ENCODE results near the gene CRB2.

The CRB2 gene

GRCh38 chr9:123341816-123342215, 14.2 kb upstream of the CRB2 start:
- TF ChIP-seq CTCF (IDR thresholded peaks at IDR 0.05): no peak
- Histone ChIP-seq H3K27ac (no peak overlapping the region), H3K4me3 (no peak overlapping the region)
- DNase-seq (ENCODE audit: low spot score): no peak

- TF ChIP-seq CTCF (IDR thresholded peaks at IDR 0.05): no peak
- no peak overlapping the region for H3K27ac ChIP-seq
- no peak for DNase-seq (ENCODE audit: low spot score)
Measured at GRCh38 chr9:123342247-123342646, 13.8 kb upstream of the CRB2 start.

GRCh38 chr9:123343443-123344191, 12.4 kb upstream of the CRB2 start:
- no peak for TF ChIP-seq CTCF (IDR thresholded peaks at IDR 0.05)
- H3K4me3 ChIP-seq: no peak overlapping the region
- H3K27ac ChIP-seq: no peak overlapping the region
- no peak for DNase-seq (ENCODE audit: low spot score)

More at GRCh38 chr9:123342247-123342646, 13.8 kb upstream of the CRB2 start:
- H3K4me3 ChIP-seq: no peak overlapping the region

- no peak for DNase-seq (ENCODE audit: low spot score)
- TF ChIP-seq CTCF (IDR thresholded peaks at IDR 0.05): no peak
- no peak overlapping the region for H3K27ac ChIP-seq
- H3K4me3 ChIP-seq: no peak overlapping the region
Measured at GRCh38 chr9:123344192-123344949, 11.6 kb upstream of the CRB2 start.

- no peak for TF ChIP-seq CTCF (IDR thresholded peaks at IDR 0.05)
- Histone ChIP-seq H3K27ac (no peak overlapping the region), H3K4me3 (no peak overlapping the region)
- DNase-seq (ENCODE audit: low spot score): no peak
Measured at GRCh38 chr9:123345567-123345955, 10.4 kb upstream of the CRB2 start.

- TF ChIP-seq CTCF (IDR thresholded peaks at IDR 0.05): no peak
- Histone ChIP-seq H3K4me3 (no peak overlapping the region), H3K27ac (no peak overlapping the region)
- DNase-seq (ENCODE audit: low spot score): no peak
Measured at GRCh38 chr9:123346026-123346425, 10.0 kb upstream of the CRB2 start.

- no peak for TF ChIP-seq CTCF (IDR thresholded peaks at IDR 0.05)
- Histone ChIP-seq H3K27ac (no peak overlapping the region), H3K4me3 (no peak overlapping the region)
- no peak for DNase-seq (ENCODE audit: low spot score)
Measured at GRCh38 chr9:123346826-123347225, 9.2 kb upstream of the CRB2 start.

Data from coronary artery (tissue), 2 donors.